Germinal center (tissue), 1 donor: ENCODE data around the gene PCA3.
"Not testable (repeated sequence)": the region's sequence is repeated elsewhere in the genome, so short reads cannot be mapped to it uniquely, and the experiment has no call there.

ENCODE experiments used
- DNase-seq: peaks from one replicate; pipeline ENCODE4 v3.0.0; 2012; ENCODE audit warnings: mixed read lengths, low spot score

The PCA3 gene

DNA sequence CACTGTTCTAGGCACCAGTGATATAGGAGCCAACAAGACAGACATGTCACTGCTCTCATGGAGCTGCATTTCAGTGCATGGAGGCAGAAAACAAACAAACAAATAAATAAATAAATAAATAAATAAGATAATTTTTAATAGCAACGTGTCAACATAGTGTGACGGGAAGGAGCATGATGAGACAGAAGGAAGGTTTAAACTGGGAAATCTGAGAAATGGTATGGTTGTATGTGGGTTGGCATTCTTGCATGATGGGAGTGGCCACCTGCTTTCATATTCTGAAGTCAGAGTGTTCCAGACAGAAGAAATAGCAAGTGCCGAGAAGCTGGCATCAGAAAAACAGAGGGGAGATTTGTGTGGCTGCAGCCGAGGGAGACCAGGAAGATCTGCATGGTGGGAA lies at the start of gene PCA3:
Gene PCA3 (plus strand): TSS at position 301 of the 400 bp plus-strand sequence.
- no peak for DNase-seq

DNA sequence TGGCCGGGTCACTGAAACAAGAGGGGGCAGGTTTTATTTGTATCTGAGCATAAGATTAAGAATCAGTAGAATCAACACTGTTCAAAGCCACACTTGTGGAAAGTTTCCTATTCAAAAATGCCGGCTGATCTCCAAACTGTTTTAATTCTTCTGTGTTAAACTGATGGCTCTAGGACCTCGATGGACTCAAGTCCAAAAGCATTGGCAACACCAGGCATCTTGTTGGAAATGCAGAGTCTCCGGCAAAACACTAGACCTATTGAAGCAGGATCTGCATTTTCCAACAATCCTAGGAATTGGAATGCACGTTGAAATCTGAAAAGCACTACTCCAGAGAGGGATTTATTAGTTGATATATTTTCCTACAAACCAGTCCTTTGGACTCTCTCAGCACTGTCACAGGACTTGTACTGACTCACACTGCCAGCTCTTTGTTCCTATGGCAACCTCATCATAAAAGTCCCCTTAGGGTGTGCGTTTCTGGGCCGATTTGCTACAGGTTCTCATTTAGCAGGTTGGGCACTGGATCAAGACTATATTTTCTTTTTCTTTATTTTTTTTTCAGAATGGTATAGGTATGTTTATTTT lies 48.1 kb upstream of the PCA3 start:
- no peak for DNase-seq

DNA sequence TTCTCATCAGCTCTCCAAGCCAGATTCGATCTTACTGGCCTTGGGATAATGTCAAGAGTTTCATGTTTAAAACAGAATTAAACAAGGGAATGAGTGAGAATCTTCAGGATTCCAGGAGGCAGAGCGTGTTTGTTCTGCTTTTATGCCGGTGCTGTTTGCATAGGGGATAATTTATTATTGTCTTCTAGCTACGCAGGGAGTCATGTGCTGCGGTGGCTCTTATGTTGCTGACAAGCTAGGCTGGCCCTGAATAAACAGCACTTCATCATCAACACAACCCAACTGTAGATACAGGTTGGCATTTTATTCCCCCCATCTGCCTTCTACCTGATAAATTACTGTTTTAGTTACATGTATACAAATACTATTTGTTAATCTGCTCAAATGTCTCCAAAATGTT lies 47.1 kb upstream of the PCA3 start:
- no peak for DNase-seq

DNA sequence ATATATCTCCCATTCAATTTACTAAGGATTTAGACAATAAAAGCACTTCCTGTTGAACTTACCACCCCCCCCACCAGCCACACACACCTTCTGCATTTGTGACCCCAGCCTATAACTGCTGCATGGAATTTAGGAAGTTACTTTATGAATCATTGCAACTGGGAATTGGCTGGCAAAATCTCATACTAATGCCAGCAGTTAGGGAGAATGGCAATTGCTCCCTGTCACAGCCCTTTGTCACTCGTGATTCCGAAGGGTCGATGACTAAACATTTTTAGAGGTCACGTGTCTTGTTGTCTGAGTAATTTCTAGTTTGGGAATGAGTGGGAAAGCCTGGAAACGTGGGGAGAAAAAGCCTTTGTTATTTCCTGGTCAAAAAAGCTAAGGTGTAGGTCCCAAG lies 46.6 kb upstream of the PCA3 start:
- DNase-seq: no peak

DNA sequence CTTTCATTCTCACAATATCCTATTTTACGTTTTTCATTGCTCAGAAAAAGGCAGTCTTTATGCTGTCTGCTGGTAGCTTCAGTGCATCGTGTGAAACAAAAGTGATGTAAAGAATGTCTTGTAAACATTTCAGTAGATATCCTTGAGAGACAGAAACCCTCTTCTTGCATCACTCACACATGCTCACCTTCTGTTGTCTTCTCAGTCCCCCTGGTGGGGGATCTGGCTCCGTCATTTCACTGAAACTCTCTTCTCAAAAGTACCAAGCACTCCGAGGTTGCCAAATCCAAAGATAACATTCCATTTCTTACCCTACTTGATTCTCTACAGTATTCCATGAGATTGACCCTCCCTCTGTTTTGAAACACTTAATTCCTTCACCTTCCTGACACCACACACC lies 46.1 kb upstream of the PCA3 start:
- no peak for DNase-seq

DNA sequence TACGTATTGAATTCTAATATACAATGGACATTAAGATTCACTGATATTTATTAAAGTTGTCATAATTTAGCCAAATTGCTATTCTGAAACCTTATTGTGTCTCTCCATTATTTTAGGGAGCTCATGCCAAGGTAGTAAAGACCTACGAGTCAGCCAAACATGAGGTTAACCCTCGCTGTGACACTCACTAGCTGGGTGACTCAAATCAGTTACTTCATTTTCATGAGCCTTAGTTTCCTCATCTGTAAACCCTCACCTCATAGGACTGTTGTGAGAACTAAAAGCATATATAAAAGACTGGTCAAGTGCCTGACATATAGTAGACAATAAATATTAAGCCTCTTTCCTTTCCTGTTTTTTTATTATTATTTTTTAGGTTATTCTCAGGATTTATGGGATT lies 44.0 kb upstream of the PCA3 start:
- no peak for DNase-seq

DNA sequence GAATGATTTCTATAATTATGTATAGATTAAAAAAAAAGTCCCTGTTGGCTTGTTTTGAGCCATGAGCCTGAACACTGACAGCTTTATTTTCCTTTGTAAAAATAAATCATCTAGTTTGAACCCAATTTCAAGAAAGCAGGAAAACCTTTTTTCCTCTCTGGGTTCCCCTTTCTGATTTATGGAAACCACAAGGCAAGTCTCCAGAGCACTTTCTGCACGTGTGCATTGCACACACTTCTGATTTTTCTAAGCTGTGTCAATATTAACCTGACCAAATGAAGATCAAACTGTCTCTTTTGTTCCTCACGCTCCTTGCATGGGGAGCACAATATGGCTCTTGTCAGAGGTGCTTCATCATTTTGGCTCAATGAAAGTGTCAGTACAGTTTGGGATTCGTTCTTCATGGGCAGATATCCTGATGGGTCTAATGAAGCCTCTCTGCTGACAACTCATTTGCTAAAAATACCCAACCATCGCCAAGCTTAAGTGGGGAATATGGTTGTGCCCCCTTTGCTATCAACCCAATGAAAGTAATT lies 39.2 kb upstream of the PCA3 start:
- DNase-seq: no peak

DNA sequence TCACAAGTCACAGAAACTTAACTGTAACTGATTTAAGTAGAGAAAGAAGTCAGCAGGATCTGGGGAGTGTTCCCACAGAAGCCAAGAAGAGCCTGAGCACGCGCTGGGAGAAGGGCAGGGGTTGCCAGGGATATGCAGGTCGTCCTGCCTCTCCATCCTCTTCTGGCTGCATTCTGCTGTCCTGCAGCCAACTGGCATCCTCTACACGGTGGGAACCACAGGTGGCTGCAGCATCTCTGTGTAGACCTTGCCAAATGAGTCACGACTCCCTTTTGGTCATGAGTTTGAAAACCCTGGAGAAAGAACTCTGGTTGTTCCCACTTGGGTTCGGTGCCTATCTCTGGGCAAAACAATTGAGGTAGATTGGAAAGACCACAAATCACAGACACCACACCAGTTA lies 38.4 kb upstream of the PCA3 start:
- no peak for DNase-seq

DNA sequence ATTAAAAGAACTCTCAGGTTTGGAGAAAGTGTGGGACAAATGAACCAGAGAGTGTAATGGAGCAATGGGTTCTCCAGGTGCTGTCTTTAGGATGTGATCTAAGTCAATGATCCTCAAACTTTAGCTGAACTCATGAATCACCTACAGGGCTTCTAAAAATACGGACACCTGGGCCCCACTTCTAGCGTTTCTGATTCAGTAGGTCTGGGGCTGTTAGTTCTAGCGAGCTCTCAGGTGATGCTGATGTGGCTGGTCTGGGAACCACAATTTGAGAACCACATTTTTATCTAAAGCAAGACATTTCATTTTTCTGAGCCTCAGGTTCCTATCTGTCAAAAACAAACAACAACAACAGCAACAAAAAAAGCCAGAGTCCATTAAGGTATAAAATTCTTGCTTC lies 35.1 kb upstream of the PCA3 start:
- DNase-seq: no peak

DNA sequence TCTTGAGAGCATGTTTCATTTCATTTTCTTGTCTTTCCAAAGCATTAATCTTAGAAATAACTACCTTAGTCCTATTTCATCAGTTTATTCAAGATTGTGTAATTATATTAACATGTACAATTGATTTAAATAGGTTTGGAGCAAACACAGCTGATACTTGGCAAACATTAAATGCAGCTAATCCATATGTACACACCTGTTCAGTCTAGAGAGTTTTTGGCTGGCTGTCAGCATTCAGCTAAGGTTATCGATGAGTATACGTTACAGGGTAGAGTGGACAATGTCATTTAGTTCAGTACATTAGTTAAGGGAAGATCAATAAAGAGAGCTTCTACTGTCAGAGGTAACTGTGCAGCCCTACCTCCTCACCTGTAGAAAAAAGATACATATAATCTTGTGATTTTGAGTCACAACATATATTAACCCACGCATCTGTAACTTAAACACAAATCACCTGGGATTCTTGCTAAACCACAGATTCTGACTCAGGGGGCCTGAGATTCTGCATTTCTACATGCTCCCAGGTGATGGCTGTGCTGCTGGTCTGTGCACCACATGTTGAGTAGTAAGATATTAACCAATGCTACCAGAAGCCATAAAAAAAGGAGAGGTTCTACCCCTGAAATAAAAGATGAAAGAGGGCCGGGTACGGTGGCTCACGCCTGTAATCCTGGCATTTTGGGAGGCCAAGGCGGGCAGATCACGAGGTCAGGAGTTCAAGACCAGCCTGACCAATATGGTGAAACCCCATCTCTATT lies 34.1 kb upstream of the PCA3 start:
- DNase-seq: no peak

DNA sequence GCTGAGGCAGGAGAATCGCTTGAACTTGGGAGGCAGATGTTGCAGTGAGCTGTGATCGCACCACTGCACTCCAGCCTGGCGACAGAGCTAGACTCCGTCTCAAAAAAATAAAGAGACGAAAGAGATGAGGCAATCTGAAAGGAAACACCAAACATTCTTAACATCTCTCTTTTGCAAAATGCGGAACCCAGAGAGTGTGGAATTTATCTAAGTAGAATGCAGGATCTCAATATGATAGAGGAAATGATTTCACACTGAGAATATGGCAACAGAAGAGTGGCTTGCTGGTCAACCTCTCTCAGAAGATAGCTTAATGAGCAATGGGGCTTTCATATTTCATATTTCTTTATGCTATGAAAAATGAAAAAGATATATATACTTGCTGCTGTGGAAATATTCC lies 33.4 kb upstream of the PCA3 start:
- no peak for DNase-seq

DNA sequence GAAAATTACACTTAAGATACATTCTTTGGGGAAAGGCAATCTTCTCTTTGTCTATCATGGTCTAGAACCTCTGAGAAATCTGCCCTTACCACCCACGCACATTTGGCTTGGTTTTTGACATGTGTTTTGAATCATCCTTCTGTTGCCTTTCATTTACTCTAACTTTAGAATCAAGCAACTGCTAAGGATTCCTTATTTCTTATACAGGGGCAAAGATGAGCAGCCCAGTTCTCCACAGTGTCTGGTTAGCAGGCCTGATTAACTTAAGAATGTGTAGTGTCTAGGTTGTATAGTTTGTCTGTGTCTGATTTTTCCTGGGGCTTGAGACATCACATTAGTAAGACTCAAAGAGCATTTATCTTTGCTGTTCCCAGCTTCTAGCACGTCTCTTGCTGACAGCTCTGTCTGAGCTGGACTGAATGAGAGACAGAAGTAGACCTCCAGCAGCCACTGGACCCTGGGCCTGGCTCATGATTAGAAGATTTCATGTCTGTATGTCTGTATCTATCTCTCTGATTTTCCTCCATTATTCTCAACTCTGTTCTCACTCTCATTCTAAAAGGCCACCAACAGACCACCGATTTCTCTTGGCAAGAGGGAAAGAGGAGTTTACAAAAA lies 31.8 kb upstream of the PCA3 start:
- no peak for DNase-seq

DNA sequence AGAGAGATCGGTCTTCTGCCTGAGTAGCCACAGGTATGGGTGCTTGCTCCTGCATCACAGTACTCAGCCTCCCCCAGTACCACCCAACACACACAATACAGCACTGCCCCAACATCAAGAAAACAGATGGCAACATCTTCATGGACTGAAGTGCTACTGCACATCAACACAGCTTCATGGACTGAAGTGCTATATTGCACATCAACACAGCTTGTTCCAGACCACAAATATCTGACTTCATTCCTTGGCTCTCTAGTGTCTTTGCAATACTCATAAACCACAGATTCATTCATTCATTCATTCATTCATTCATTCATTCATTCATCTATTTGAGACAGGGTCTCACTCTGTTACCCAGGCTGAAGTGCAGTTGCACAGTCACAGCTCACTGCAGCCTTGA lies 31.1 kb upstream of the PCA3 start:
- DNase-seq: no peak

DNA sequence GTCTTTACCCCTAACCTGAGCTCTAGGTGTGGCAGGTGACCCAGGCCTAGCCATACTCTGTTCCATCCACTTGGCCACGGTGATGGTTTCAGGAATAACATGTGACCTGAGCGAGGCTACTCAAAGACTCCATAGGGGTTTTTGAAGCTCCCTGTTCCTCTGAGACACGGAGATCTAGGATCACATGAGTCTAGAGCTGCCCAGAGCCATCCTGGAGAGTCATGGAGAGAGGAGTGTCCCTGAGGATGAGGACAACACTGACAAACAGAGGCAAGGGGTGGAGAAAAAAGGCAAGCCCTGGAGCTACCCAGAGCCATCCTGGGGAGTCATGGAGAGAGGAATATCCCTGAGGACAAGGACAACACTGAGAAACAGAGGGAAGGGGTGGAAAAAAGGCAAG lies 29.5 kb upstream of the PCA3 start:
- DNase-seq: no peak

DNA sequence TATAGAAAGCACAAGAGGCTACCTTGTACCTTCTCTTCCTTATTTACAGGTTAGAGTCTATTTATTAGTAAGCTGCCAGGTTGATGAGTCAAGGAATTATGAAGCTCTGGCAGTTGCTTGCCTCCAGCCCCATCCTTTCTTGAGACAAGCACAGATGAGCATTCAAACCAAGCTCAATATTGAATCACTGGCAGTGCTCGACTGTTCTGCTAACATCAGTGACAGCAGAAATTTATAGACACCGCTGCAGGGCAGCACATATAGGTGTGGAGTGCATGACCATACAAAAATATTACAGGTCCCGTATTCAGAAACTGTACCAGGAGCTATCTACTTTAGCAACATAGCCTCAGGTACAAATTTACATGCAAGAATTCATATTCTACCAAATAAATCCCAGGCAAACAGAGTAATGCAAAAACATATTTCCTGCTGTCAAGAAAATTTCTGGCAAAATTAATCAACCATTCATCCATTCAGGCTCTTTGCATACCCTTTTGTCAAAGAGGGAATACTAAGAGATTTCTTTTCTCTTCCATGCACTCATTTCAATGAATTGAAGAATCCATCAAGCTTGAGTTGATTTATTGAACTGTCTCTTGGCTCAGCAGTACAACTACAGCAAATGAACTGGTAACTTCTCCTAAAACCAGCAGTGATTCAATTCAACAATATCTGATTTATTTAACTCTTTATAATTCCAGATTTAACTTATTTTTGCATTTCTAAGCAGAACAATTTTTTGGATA lies 26.9 kb upstream of the PCA3 start:
- DNase-seq: no peak

DNA sequence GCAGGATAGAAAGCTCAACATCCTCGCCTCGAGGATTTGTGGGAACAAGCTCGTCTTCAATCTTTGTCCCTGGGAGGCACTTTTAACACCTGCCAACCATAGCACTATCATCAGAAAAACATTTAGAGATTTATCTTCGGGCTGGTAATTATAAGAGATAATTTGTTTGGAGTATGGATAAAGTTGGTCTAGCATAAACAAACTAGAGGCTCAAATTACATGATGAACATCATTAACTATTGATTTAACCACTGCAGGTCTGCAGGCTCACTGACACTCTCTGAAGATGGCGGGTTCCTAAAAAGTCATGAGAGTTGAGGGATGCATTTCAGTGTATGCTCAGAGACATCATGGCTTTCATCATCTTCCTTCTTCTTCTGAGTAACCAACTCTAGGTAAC lies 25.8 kb upstream of the PCA3 start:
- no peak for DNase-seq

DNA sequence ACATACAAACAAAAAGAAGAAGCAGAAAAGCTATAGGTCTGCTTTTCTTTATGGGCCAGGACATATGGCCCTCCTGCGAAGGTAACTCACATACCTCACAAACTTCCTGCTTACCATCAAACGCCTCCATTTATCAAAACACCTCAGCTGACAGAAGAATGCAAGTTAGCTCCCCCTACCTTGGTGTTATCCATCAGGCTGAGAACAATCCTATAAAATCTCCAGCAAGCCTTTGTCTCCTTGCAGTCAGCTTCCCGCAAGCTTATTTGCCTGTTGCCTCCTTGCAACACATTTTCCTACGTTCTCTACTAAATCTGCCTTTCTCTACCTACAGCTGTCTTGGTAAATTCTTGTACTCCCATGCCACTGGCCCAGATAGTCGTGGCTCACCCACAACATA lies 22.7 kb upstream of the PCA3 start:
- DNase-seq: no peak

DNA sequence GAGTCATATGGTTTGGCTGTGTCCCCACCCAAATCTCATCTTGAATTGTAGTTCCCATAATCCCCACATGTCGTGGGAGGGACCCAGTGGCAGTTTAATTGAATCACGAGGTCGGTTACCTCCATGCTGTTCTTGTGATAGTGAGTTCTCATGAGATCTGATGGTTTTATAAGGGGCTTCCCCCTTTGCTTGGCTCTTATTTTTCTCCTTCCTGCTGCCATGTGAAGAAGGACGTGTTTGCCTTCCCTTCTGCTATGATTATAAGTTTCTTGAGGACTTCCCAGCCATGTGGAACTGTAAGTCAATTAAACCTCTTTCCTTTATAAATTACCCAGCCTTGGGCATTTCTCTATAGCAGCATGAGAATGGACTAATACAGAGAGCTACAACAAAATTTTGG lies 21.3 kb upstream of the PCA3 start:
- DNase-seq: not testable (repeated sequence)

DNA sequence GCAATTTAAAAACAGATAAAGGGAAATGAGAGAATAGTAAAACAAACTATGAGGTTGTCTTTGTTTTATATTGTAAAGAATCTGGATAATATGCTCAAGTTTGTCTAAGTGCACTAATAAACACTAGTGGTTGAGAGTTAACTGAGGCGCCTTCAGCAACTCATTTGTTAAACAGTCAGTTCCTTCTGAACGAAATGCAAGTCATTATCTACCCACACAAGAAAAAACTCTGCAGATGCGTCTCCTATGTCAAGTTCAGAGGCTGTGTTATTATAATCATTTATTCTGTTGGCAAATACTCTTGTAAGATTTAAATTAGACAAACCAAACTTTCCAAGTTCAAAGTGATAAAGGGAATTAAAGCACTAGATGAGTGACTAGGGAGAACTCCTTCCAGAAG lies 20.3 kb upstream of the PCA3 start:
- DNase-seq: no peak

DNA sequence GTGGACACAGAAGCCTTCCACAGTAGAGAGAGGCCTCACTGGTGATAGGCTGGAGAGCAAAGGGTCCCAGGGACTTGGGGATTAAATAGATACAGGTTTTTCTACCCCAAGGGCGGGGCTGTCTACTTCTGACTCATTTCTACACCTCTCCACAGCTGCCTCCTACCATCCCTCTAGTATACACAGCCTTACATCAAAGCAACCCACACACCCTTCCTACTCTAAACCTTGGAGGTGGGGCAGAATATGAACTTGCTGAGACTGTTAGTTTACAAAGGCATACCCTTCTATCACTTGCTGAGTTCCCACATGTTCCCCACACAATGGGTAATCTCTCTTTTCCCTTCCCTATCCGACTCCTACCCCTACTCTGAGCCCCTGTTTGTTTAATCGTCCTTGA lies 19.9 kb upstream of the PCA3 start:
- DNase-seq: no peak

DNA sequence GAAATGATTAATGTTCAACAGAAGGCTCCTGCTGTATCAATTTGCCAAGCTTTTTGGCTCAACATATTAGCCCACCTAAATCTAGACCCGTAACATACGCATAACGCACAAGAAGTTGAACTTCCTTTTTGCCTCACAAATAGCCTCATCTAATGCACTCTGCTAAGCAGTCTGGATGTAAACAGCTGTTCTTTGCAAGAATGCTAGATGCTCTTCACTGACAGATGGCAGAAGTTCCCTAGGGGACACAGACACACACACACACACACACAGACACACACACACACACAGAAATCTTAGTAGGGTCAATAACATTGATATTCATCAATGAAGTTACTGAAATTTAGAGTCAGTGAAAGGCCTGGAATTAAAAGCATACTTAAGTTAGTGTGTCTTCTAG lies 13.2 kb upstream of the PCA3 start:
- DNase-seq: no peak

DNA sequence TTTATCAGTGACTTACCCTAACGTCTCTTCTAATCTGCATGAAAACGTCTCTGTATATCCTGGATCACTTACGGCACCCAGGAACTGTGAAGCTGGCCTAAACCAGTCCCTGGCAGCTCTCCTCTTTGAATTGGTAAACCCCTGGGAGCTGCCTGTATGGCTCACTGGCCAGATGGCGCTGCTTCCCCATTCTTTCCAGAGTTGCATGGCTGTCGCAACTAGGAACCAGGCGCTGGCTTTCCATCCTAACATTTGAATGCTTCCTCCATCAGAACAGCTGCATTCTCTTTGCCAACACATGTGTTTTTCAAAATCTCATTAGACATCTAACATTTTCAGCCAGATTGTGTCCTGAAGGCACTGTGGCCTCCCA lies 8.0 kb upstream of the PCA3 start:
- no peak for DNase-seq
